Measurements from ENCODE around the gene GLIS2. TPM values are rescaled to one million over a fixed set of nuclear protein-coding genes. Genes with fewer than 3 reads are reported as not detected.

Gene GLIS2
- total and polyA plus RNA-seq, 10 donors = 0.89 to 8.4 (median 3.3) TPM

DNA sequence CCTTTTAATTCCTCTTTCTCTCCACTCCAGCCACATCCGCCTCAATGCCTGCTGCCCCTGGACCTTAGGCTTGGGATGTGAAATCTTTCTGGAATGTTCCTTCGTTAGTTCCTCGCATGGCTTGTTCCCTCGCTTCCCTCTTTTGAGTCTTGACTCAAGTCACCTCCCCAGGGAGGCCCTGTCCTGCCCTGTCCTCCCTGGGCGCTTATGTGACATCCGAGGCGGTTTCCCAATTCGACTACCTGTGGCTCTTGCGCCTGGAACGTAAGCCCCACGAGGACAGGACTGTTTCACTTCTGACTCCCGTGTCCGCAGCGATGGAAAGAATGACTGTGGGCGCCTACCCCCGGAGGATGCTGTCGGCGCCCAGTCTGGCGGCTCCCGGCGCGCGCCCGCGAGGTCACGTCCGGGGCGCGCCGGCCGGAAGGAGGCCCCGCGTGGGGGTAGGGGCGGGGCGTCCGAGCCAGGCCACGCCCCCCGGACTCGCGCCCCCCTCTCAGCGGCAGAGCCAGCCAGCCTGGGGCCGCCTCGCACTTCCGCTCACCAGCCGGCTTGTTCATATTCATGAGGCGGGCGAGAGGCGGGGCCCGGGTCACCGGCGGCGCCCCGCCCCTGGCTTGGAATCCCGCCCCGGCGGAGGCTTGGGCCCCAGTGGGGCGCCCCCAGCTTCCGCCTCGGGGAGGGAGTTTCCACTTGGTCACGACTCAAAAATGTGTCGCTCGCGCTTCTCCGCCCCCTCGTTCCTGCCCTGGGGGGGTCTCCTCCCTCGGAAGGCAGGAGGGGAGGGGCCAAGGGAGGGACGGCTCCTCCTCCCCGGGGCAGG is 8.4 kb upstream of the GLIS2 start:
- 3 to 13% (median 4%) methylated on average over 15 to 68 of the region's 68 CpGs for WGBS, 5 donors
- intact Hi-C loops (cut with DNase I; ENCODE audit: low total_unique reads) = no loop called here
- Histone ChIP-seq H3K4me1 (peaks cover 7 to 58% (median 23%) of the 10 kb centered on the region in 6 donors), H3K4me3 (peak overlapping the region; percentile 48 to 76 (median 53)), H3K9me3 (no peaks in the 10 kb centered on the region), H3K27me3 (replicated peaks in 1 of 7) (peaks cover 0 to 7% (median 0%) of the 10 kb centered on the region in 7 donors), H3K27ac (peak overlapping the region; percentile 77 to 93 (median 87)), H3K36me3 (peaks cover 0 to 4% (median 0%) of the 10 kb centered on the region in 6 donors)
- peak; percentile 99 for DNase-seq
- TF ChIP-seq, protein P1, sequence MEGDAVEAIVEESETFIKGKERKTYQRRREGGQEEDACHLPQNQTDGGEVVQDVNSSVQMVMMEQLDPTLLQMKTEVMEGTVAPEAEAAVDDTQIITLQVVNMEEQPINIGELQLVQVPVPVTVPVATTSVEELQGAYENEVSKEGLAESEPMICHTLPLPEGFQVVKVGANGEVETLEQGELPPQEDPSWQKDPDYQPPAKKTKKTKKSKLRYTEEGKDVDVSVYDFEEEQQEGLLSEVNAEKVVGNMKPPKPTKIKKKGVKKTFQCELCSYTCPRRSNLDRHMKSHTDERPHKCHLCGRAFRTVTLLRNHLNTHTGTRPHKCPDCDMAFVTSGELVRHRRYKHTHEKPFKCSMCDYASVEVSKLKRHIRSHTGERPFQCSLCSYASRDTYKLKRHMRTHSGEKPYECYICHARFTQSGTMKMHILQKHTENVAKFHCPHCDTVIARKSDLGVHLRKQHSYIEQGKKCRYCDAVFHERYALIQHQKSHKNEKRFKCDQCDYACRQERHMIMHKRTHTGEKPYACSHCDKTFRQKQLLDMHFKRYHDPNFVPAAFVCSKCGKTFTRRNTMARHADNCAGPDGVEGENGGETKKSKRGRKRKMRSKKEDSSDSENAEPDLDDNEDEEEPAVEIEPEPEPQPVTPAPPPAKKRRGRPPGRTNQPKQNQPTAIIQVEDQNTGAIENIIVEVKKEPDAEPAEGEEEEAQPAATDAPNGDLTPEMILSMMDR (IDR thresholded peaks at IDR 0.05 in 8 of 11, conservative IDR thresholded peaks at IDR 0.05 in 3 of 11) = peak in 5 of 11 experiments; percentile 24 to 49 (median 44)
- TF ChIP-seq POLR2AphosphoS5 (IDR thresholded peaks at IDR 0.05) (peak; percentile 71 to 82 (median 73)), POLR2A (IDR thresholded peaks at IDR 0.05) (peak in 1 of 3 donors; percentile 26)

DNA sequence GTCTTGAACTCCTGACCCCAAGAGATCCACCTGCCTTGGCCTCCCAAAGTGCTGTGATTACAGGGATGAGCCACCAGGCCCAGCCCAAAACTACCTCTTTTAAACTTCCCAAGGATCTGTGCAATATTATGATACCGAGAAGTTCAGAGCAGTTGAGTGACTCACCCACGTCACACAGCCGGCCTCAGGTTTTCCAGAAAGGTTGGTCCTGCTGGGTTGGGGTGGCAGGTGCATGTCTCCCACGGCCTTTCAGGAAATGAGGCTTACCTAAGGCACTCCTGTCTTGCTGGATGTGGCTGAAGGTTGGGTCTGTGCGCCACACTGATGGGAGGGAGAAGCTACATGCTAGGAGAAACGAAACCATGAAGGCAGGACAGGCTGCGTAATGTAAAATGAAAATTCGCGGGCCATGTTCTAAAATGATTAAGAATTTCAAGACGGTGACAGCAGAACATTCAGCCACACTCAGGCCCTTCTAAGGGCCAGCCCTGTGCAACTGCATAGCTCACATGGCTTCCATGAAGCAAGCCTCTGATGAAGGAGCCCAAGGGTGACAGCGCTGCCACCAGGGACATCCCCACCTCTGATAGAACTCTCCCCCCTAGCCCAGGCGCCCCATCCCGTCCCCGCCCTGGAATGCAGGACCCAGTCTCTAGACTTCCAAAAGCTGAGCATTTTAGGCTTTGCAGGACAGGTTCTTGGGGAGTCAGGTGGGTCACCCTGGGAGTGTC is 6.6 kb upstream of the GLIS2 start:
- Histone ChIP-seq H3K27ac (peak overlapping the region in 1 of 8 donors; percentile 16), H3K36me3 (no peaks in the 10 kb centered on the region), H3K4me1 (peaks cover 7 to 63% (median 30%) of the 10 kb centered on the region in 6 donors), H3K27me3 (replicated peaks in 1 of 7) (peaks cover 0 to 25% (median 14%) of the 10 kb centered on the region in 7 donors), H3K9me3 (no peaks in the 10 kb centered on the region), H3K4me3 (no peak overlapping the region)
- 84 to 90% (median 86%) methylated on average over 13 to 14 of the region's 14 CpGs for WGBS, 5 donors
- TF ChIP-seq, protein P1 (IDR thresholded peaks at IDR 0.05 in 8 of 11, conservative IDR thresholded peaks at IDR 0.05 in 3 of 11) = no peak
- TF ChIP-seq POLR2AphosphoS5 (IDR thresholded peaks at IDR 0.05) = no peak
- TF ChIP-seq POLR2A (IDR thresholded peaks at IDR 0.05) = no peak
- intact Hi-C loops (cut with DNase I; ENCODE audit: low total_unique reads) = no loop called here
- DNase-seq = no peak

DNA sequence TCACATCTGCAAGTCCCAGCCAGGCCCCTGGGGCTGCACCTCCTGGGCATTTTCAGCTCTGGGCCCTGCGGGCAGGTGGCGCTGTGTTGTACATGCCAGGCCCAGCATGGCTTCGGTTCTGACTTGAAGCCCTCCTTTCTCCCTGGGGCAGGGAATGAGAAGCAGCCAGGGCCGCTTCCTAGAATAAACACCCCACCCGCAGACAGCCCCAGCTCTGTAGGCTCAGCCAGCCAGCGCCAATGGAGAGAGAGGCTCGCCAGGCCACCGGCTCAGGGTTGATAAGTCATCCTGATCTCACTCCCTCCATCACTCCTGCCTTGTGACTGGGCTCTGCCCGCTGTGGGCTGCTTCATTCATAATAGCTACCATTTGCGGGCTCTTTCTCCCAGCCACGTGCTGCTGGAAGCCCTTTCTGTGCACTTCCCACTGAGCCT is 6.0 kb upstream of the GLIS2 start:
- Histone ChIP-seq H3K27ac (peak overlapping the region in 1 of 8 donors; percentile 16), H3K4me3 (no peak overlapping the region), H3K4me1 (peaks cover 10 to 65% (median 35%) of the 10 kb centered on the region in 6 donors), H3K36me3 (no peaks in the 10 kb centered on the region), H3K9me3 (no peaks in the 10 kb centered on the region), H3K27me3 (replicated peaks in 1 of 7) (peaks cover 0 to 31% (median 19%) of the 10 kb centered on the region in 7 donors)
- peak; percentile 89 for DNase-seq
- TF ChIP-seq, protein P1 (IDR thresholded peaks at IDR 0.05 in 8 of 11, conservative IDR thresholded peaks at IDR 0.05 in 3 of 11) = peak; percentile 28 to 75 (median 64)
- TF ChIP-seq POLR2A (IDR thresholded peaks at IDR 0.05) = no peak
- intact Hi-C loops (cut with DNase I; ENCODE audit: low total_unique reads) = no loop called here
- 48 to 64% (median 54%) methylated on average over 6 to 11 of the region's 11 CpGs for WGBS, 5 donors
